ENCODE data around the gene SPTB.

Gene SPTB

GRCh38 chr14:64778104-64778754 lies 101.5 kb downstream of the SPTB start:
- no peaks in the 10 kb centered on the region for H3K9me3 ChIP-seq (ENCODE audit: insufficient read depth, low read length)
- H3K79me2 ChIP-seq (ENCODE audit: low read length) = no peaks in the 10 kb centered on the region

GRCh38 chr14:64777461-64777860 lies 102.2 kb downstream of the SPTB start:
- Histone ChIP-seq H3K27me3 (ENCODE audit: low read depth, low read length) (no peaks in the 10 kb centered on the region), H3K9me3 (ENCODE audit: insufficient read depth, low read length) (no peaks in the 10 kb centered on the region), H3K4me3 (ENCODE audit: low read length) (no peak overlapping the region), H3K79me2 (ENCODE audit: low read length) (no peaks in the 10 kb centered on the region), H3K9ac (ENCODE audit: low read length) (no peak overlapping the region), H2AFZ (ENCODE audit: low read depth, low read length) (no peak overlapping the region), H3K4me2 (ENCODE audit: low read length) (no peak overlapping the region), H3K36me3 (replicated peaks; ENCODE audit: low read depth, low read length) (no peaks in the 10 kb centered on the region), H3K4me1 (ENCODE audit: low read length) (no peaks in the 10 kb centered on the region), H4K20me1 (ENCODE audit: insufficient read depth, low read length) (no peaks in the 10 kb centered on the region), H3K27ac (ENCODE audit: low read length) (no peak overlapping the region)
- TF ChIP-seq EZH2phosphoT487 (IDR thresholded peaks at IDR 0.05; ENCODE audit: low read depth) = no peak
- TF ChIP-seq CTCF (IDR thresholded peaks at IDR 0.05; ENCODE audit: low read depth, low read length) = no peak

More at GRCh38 chr14:64778104-64778754, 101.5 kb downstream of the SPTB start:
- Histone ChIP-seq H3K4me3 (ENCODE audit: low read length) (no peak overlapping the region), H3K4me2 (ENCODE audit: low read length) (no peak overlapping the region), H3K4me1 (ENCODE audit: low read length) (no peaks in the 10 kb centered on the region), H2AFZ (ENCODE audit: low read depth, low read length) (no peak overlapping the region), H3K27me3 (ENCODE audit: low read depth, low read length) (no peaks in the 10 kb centered on the region), H4K20me1 (ENCODE audit: insufficient read depth, low read length) (no peaks in the 10 kb centered on the region), H3K27ac (ENCODE audit: low read length) (no peak overlapping the region), H3K9ac (ENCODE audit: low read length) (no peak overlapping the region), H3K36me3 (replicated peaks; ENCODE audit: low read depth, low read length) (no peaks in the 10 kb centered on the region)
- TF ChIP-seq CTCF (IDR thresholded peaks at IDR 0.05; ENCODE audit: low read depth, low read length) (no peak), EZH2phosphoT487 (IDR thresholded peaks at IDR 0.05; ENCODE audit: low read depth) (no peak)

GRCh38 chr14:64775081-64775777 lies 104.5 kb downstream of the SPTB start:
- Histone ChIP-seq H3K4me1 (ENCODE audit: low read length) (no peaks in the 10 kb centered on the region), H3K4me2 (ENCODE audit: low read length) (no peak overlapping the region), H3K36me3 (replicated peaks; ENCODE audit: low read depth, low read length) (no peaks in the 10 kb centered on the region), H2AFZ (ENCODE audit: low read depth, low read length) (no peak overlapping the region), H3K79me2 (ENCODE audit: low read length) (no peaks in the 10 kb centered on the region), H4K20me1 (ENCODE audit: insufficient read depth, low read length) (no peaks in the 10 kb centered on the region), H3K27ac (ENCODE audit: low read length) (no peak overlapping the region), H3K27me3 (ENCODE audit: low read depth, low read length) (no peaks in the 10 kb centered on the region), H3K9ac (ENCODE audit: low read length) (no peak overlapping the region), H3K9me3 (ENCODE audit: insufficient read depth, low read length) (no peaks in the 10 kb centered on the region), H3K4me3 (ENCODE audit: low read length) (no peak overlapping the region)
- TF ChIP-seq EZH2phosphoT487 (IDR thresholded peaks at IDR 0.05; ENCODE audit: low read depth) (no peak), CTCF (IDR thresholded peaks at IDR 0.05; ENCODE audit: low read depth, low read length) (no peak)

GRCh38 chr14:64774272-64774671 lies 105.4 kb downstream of the SPTB start:
- H3K4me3 ChIP-seq (ENCODE audit: low read length) = no peak overlapping the region
- H3K27ac ChIP-seq (ENCODE audit: low read length) = no peak overlapping the region
- no peaks in the 10 kb centered on the region for H3K27me3 ChIP-seq (ENCODE audit: low read depth, low read length)
- H4K20me1 ChIP-seq (ENCODE audit: insufficient read depth, low read length) = no peaks in the 10 kb centered on the region
- no peak overlapping the region for H3K4me2 ChIP-seq (ENCODE audit: low read length)
- H3K36me3 ChIP-seq (replicated peaks; ENCODE audit: low read depth, low read length) = no peaks in the 10 kb centered on the region
- no peaks in the 10 kb centered on the region for H3K9me3 ChIP-seq (ENCODE audit: insufficient read depth, low read length)
- TF ChIP-seq CTCF (IDR thresholded peaks at IDR 0.05; ENCODE audit: low read depth, low read length) = no peak
- TF ChIP-seq EZH2phosphoT487 (IDR thresholded peaks at IDR 0.05; ENCODE audit: low read depth) = no peak
- no peaks in the 10 kb centered on the region for H3K79me2 ChIP-seq (ENCODE audit: low read length)
- H3K9ac ChIP-seq (ENCODE audit: low read length) = no peak overlapping the region
- H2AFZ ChIP-seq (ENCODE audit: low read depth, low read length) = no peak overlapping the region
- no peaks in the 10 kb centered on the region for H3K4me1 ChIP-seq (ENCODE audit: low read length)
